ENCODE measurements around the gene L3MBTL2.
"Not testable (repeated sequence)": the region's sequence is repeated elsewhere in the genome, so short reads cannot be mapped to it uniquely, and the experiment has no call there.

The L3MBTL2 gene

DNA sequence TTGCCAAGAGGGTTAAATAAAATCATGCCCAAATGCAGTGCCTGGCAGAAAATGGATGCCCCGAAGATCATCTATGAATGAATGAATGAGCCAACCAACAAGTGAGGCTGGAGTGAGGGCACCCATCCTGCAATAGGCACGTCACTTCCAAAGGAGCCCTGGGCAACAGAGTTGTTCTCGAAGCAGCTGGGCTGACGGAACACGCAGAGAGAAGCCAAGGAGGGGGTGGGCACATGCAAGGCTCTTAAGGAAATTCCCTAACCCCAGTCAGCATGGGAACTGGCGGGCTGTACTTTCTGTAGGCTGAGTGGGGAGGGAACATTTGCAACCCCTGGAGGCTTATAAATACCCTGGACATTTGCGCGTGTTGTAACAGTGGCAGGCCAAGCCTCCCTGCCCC is 47.3 kb downstream of the L3MBTL2 start:
- Histone ChIP-seq H3K4me1 (ENCODE audit: control insufficient read depth in 2 of 2, insufficient read depth in 2 of 2, low read length in 2 of 2) (no peaks in the 10 kb centered on the region), H3K9me3 (ENCODE audit: control insufficient read depth in 2 of 2, low read length in 2 of 2) (no peaks in the 10 kb centered on the region), H3K27ac (ENCODE audit: low read depth in 2 of 2, low read length in 2 of 2) (no peak overlapping the region), H3K9ac (ENCODE audit: low read depth in 1 of 2, low read length in 2 of 2) (no peak overlapping the region), H3K27me3 (ENCODE audit: control insufficient read depth in 2 of 2, insufficient read depth in 2 of 2, low read length in 2 of 2) (no peaks in the 10 kb centered on the region), H3K4me3 (ENCODE audit: low read length in 2 of 2) (no peak overlapping the region), H3K36me3 (ENCODE audit: control insufficient read depth in 2 of 2, insufficient read depth in 2 of 2, low read length in 2 of 2) (peaks cover 73 to 77% of the 10 kb centered on the region in 2 donors)

DNA sequence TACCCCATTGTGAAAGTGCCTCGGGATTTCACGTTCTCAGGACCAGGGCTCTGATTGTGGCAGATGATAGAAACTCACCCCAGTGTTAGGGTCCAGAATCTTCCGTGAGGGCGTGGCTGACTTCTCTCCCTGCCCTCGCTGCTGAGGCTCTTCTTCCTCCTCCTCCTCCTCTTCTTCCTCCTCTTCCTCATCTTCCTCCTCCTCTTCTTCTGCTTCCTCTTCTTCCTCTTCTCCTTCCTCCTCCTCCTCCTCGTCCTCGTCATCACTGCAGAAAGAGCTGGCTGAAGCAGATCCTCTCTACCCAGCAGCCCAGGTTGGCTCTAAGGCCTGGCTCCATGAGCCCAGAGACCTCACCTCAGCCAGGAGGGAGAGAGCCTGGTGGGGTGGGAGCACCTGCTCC is 49.1 kb downstream of the L3MBTL2 start:
- no peaks in the 10 kb centered on the region for H3K4me1 ChIP-seq (ENCODE audit: control insufficient read depth in 2 of 2, insufficient read depth in 2 of 2, low read length in 2 of 2)
- no peaks in the 10 kb centered on the region for H3K27me3 ChIP-seq (ENCODE audit: control insufficient read depth in 2 of 2, insufficient read depth in 2 of 2, low read length in 2 of 2)
- no peak overlapping the region for H3K4me3 ChIP-seq (ENCODE audit: low read length in 2 of 2)
- H3K27ac ChIP-seq (ENCODE audit: low read depth in 2 of 2, low read length in 2 of 2) = no peak overlapping the region
- H3K9me3 ChIP-seq (ENCODE audit: control insufficient read depth in 2 of 2, low read length in 2 of 2) = no peaks in the 10 kb centered on the region
- peaks cover 63 to 79% of the 10 kb centered on the region in 2 donors for H3K36me3 ChIP-seq (ENCODE audit: control insufficient read depth in 2 of 2, insufficient read depth in 2 of 2, low read length in 2 of 2)
- no peak overlapping the region for H3K9ac ChIP-seq (ENCODE audit: low read depth in 1 of 2, low read length in 2 of 2)

DNA sequence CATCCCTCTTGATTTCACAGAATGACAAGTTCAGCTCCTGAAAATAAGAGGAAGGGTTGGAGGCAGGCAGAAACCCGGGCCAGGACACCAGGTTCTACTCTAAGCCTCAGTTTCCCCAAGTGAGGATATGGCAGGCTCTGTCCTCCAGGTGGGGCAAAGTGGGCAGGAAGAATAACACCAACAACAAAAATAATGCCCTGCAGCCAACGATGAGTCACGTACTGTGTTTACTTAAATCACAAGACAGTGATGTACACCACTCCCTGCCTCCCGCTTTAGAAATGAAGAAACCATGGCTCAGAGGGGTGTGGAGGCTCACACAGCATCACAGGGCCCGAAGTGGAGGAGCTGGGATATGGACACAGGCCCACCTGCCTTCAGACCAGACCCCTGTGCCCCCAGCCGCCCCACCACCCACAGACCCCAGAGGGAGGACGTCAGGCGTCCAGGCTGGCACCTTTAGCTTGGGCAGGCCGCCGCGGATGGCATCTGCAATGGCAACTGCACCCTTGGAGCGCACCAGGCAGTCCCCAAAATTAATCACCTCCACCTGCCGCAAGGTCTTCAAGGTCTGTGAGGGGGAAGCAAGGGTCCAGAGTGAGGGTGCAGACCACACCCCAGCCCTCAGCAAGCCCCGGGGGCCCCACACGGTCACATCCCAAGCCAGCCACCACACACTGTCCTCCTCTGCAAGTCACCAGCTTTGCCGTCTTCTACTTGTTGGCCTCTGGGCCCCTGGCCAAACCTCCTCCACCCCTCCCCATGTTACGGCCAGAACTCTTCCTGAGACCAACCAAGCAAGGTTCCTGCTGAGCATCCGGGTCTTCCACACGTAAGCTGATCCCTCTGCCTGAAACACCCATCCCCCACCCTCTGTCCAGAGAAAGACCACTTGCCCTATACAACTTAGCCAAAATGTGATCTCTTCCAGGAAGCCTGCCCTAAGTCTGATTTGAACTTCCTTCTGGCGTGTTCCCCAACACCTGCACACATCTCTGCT is 51.4 kb downstream of the L3MBTL2 start:
- Histone ChIP-seq H3K27ac (ENCODE audit: low read depth in 2 of 2, low read length in 2 of 2) (no peak overlapping the region), H3K9me3 (ENCODE audit: control insufficient read depth in 2 of 2, low read length in 2 of 2) (no peaks in the 10 kb centered on the region), H3K27me3 (ENCODE audit: control insufficient read depth in 2 of 2, insufficient read depth in 2 of 2, low read length in 2 of 2) (no peaks in the 10 kb centered on the region), H3K4me1 (ENCODE audit: control insufficient read depth in 2 of 2, insufficient read depth in 2 of 2, low read length in 2 of 2) (no peaks in the 10 kb centered on the region), H3K36me3 (ENCODE audit: control insufficient read depth in 2 of 2, insufficient read depth in 2 of 2, low read length in 2 of 2) (peaks cover 56 to 70% of the 10 kb centered on the region in 2 donors), H3K4me3 (ENCODE audit: low read length in 2 of 2) (no peak overlapping the region), H3K9ac (ENCODE audit: low read depth in 1 of 2, low read length in 2 of 2) (no peak overlapping the region)

DNA sequence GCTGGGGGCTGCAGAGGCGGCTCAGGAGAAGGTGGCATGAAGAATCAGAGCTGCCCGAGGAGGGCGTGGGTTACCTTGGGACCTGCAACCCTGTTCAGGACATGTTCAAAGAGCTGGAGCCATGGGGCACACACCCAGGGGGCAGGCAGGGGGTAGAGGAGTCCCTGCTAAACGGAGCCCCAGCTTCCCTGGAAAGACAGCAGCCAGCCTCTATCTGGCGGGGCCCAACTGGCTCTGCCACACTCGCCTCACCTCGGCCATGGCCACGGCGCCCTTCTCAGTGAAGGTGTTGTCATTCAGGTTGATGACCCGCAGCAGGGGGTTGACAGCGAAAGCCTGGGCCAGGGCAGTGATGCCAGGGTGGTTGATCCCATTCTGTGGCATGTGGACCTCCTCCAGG is 52.6 kb downstream of the L3MBTL2 start:
- Histone ChIP-seq H3K9me3 (ENCODE audit: control insufficient read depth in 2 of 2, low read length in 2 of 2) (no peaks in the 10 kb centered on the region), H3K4me3 (ENCODE audit: low read length in 2 of 2) (no peak overlapping the region), H3K27me3 (ENCODE audit: control insufficient read depth in 2 of 2, insufficient read depth in 2 of 2, low read length in 2 of 2) (no peaks in the 10 kb centered on the region), H3K27ac (ENCODE audit: low read depth in 2 of 2, low read length in 2 of 2) (no peak overlapping the region), H3K4me1 (ENCODE audit: control insufficient read depth in 2 of 2, insufficient read depth in 2 of 2, low read length in 2 of 2) (no peaks in the 10 kb centered on the region), H3K36me3 (ENCODE audit: control insufficient read depth in 2 of 2, insufficient read depth in 2 of 2, low read length in 2 of 2) (peaks cover 65 to 73% of the 10 kb centered on the region in 2 donors), H3K9ac (ENCODE audit: low read depth in 1 of 2, low read length in 2 of 2) (no peak overlapping the region)

DNA sequence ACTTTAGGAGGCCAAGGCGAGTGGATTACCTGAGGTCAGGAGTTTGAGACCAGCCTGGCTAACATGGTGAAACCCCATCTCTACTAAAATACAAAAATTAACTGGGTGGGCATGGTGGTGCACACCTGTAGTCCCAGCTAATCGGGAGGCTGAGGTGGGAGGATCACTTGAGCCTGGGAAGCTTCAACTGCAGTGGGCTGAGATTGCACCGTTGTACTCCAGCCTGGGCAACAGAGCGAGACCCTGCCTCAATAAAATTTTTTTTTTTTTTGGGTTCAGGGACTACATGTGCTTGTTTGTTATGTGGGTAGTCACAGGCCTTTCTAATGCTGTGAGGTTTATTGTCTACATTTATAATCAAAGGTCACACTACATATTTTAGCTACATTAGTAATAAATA is 54.6 kb downstream of the L3MBTL2 start:
- not testable (repeated sequence) for H3K27ac ChIP-seq (ENCODE audit: low read depth in 2 of 2, low read length in 2 of 2); H3K27me3 ChIP-seq (ENCODE audit: control insufficient read depth in 2 of 2, insufficient read depth in 2 of 2, low read length in 2 of 2); H3K9ac ChIP-seq (ENCODE audit: low read depth in 1 of 2, low read length in 2 of 2); H3K4me3 ChIP-seq (ENCODE audit: low read length in 2 of 2); H3K9me3 ChIP-seq (ENCODE audit: control insufficient read depth in 2 of 2, low read length in 2 of 2); H3K4me1 ChIP-seq (ENCODE audit: control insufficient read depth in 2 of 2, insufficient read depth in 2 of 2, low read length in 2 of 2)
- H3K36me3 ChIP-seq (ENCODE audit: control insufficient read depth in 2 of 2, insufficient read depth in 2 of 2, low read length in 2 of 2) = peaks cover 73 to 78% of the 10 kb centered on the region in 2 donors

DNA sequence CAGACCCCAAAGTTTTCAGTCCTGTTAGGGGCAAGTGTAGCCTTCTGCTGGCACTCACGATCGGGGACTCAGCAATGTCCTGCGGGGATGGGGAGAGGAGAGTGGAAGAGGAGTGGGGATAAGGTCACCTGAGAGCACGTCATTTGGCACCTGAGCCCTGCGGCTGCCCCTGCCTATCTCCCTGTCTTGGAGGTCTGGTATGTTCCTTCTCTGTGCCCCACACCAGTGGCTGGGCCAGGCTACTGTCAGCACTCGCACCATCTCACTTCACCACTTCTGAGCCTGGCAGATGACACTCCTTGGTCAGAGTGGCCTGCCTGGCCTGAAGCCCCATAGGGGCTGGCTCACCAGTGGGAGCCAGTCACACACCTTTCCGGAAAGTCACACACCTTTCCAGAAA is 55.8 kb downstream of the L3MBTL2 start:
- Histone ChIP-seq H3K9me3 (ENCODE audit: control insufficient read depth in 2 of 2, low read length in 2 of 2) (no peaks in the 10 kb centered on the region), H3K27me3 (ENCODE audit: control insufficient read depth in 2 of 2, insufficient read depth in 2 of 2, low read length in 2 of 2) (no peaks in the 10 kb centered on the region), H3K27ac (ENCODE audit: low read depth in 2 of 2, low read length in 2 of 2) (no peak overlapping the region), H3K9ac (ENCODE audit: low read depth in 1 of 2, low read length in 2 of 2) (no peak overlapping the region), H3K4me1 (ENCODE audit: control insufficient read depth in 2 of 2, insufficient read depth in 2 of 2, low read length in 2 of 2) (no peaks in the 10 kb centered on the region), H3K36me3 (ENCODE audit: control insufficient read depth in 2 of 2, insufficient read depth in 2 of 2, low read length in 2 of 2) (peaks cover 71 to 81% of the 10 kb centered on the region in 2 donors), H3K4me3 (ENCODE audit: low read length in 2 of 2) (no peak overlapping the region)

DNA sequence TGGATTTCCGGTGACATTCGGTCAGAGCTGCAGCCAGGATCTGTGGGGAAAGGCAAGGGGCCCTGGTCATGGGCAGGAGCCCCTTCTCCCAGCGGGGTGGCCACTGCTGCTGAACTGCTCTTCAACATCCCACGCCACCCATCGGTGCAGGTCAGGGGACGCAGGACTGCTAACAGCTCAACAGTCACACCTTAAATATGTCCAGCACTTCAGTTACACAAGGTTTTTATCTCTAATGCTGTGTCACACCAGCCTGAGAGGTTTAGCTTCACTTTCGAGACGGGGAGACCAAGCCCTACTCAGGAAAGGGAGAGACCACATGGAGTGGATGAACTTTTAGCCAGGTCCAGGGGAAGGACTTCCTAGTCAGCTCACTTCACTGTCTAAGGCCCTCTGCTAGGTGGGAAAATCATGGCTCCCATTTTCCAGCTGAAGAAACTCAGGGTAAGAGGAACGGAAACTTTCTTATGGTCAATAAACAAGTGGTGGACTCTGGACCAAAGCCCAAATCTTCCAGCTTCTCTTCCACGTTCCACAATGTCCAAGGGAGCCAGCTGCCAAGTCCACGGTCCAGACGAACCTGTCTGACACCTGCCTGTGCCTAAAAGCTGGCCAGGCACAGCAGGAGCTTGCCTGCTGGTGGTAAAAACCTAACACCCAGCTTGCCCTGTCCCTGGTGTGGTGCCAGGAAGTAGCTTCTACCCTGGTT is 56.6 kb downstream of the L3MBTL2 start:
- no peaks in the 10 kb centered on the region for H3K9me3 ChIP-seq (ENCODE audit: control insufficient read depth in 2 of 2, low read length in 2 of 2)
- no peak overlapping the region for H3K27ac ChIP-seq (ENCODE audit: low read depth in 2 of 2, low read length in 2 of 2)
- no peaks in the 10 kb centered on the region for H3K27me3 ChIP-seq (ENCODE audit: control insufficient read depth in 2 of 2, insufficient read depth in 2 of 2, low read length in 2 of 2)
- no peaks in the 10 kb centered on the region for H3K4me1 ChIP-seq (ENCODE audit: control insufficient read depth in 2 of 2, insufficient read depth in 2 of 2, low read length in 2 of 2)
- H3K4me3 ChIP-seq (ENCODE audit: low read length in 2 of 2) = no peak overlapping the region
- no peak overlapping the region for H3K9ac ChIP-seq (ENCODE audit: low read depth in 1 of 2, low read length in 2 of 2)
- peaks cover 63 to 80% of the 10 kb centered on the region in 2 donors for H3K36me3 ChIP-seq (ENCODE audit: control insufficient read depth in 2 of 2, insufficient read depth in 2 of 2, low read length in 2 of 2)

DNA sequence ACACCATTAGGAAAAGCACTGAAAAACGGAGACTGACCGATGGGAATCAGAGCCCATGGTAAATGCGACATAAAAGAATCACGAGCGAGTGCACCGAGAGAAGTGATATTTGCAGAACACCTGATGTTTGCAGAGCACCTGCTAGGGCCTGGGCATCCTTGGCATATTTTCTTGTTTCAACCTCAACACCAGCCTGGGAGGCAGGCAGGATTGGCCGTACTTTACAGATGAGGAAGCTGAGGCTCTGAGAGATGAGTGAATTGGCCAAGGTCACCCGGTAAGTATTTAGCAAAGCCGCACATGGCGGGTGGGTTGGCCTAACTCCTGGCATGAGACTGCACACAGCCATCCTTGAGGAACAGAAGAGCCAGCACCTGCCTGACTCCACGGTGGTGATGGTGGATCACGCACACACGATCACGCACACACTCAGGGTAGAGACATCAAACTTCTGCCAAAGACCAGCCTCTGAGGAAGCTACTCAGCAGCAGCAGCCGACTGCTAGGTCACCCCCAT is 57.2 kb downstream of the L3MBTL2 start:
- peaks cover 59 to 76% of the 10 kb centered on the region in 2 donors for H3K36me3 ChIP-seq (ENCODE audit: control insufficient read depth in 2 of 2, insufficient read depth in 2 of 2, low read length in 2 of 2)
- H3K27me3 ChIP-seq (ENCODE audit: control insufficient read depth in 2 of 2, insufficient read depth in 2 of 2, low read length in 2 of 2) = no peaks in the 10 kb centered on the region
- no peaks in the 10 kb centered on the region for H3K4me1 ChIP-seq (ENCODE audit: control insufficient read depth in 2 of 2, insufficient read depth in 2 of 2, low read length in 2 of 2)
- no peak overlapping the region for H3K9ac ChIP-seq (ENCODE audit: low read depth in 1 of 2, low read length in 2 of 2)
- no peaks in the 10 kb centered on the region for H3K9me3 ChIP-seq (ENCODE audit: control insufficient read depth in 2 of 2, low read length in 2 of 2)
- H3K4me3 ChIP-seq (ENCODE audit: low read length in 2 of 2) = no peak overlapping the region
- H3K27ac ChIP-seq (ENCODE audit: low read depth in 2 of 2, low read length in 2 of 2) = no peak overlapping the region

DNA sequence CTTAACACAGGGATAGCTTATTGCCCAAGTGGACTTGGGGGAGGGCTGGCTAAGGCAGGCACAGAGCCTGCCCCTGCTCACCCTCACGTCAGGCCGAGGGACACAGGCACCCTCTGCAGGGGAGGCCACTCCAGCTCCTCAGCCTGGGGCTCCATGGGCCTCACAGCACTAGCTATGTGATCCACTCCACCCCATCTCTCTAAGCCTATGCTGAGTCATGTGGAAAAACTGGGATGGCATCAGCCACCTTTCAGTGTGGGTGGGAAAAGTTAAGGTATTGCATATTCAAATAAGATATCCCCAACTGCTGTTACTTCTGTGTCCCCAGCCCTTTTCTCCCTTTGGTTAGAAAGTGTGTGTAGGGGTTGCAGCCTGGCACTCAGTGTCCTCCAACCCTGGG is 58.6 kb downstream of the L3MBTL2 start:
- Histone ChIP-seq H3K27me3 (ENCODE audit: control insufficient read depth in 2 of 2, insufficient read depth in 2 of 2, low read length in 2 of 2) (no peaks in the 10 kb centered on the region), H3K9me3 (ENCODE audit: control insufficient read depth in 2 of 2, low read length in 2 of 2) (no peaks in the 10 kb centered on the region), H3K27ac (ENCODE audit: low read depth in 2 of 2, low read length in 2 of 2) (no peak overlapping the region), H3K9ac (ENCODE audit: low read depth in 1 of 2, low read length in 2 of 2) (no peak overlapping the region), H3K4me3 (ENCODE audit: low read length in 2 of 2) (no peak overlapping the region), H3K4me1 (ENCODE audit: control insufficient read depth in 2 of 2, insufficient read depth in 2 of 2, low read length in 2 of 2) (no peaks in the 10 kb centered on the region), H3K36me3 (ENCODE audit: control insufficient read depth in 2 of 2, insufficient read depth in 2 of 2, low read length in 2 of 2) (peaks cover 68 to 76% of the 10 kb centered on the region in 2 donors)

DNA sequence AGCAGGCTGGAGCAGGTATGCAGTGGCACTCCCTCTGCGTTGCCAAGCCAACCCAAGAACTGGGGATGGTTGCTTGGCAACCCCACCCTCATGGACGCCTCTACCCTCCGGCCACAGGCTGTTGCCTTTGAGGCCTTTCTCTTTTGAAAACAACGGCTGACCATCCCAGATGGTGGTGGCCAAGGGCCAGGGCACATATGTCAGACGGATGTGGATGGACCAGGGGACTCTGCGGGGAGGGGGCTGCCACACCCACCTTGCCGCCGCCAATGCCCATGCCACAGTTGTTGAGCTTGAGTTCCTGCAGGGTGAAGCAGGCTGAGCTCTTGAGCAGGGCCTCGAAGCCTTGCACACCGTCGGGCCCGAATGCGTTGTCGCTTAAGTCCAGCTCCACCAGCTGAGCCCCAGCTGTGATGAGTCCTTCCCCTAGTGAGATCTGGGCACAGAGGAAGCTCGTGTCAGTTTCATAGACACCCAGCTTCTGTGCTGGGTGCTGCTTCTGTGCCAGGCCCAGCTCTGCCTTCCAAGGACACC is 59.4 kb downstream of the L3MBTL2 start:
- Histone ChIP-seq H3K27ac (ENCODE audit: low read depth in 2 of 2, low read length in 2 of 2) (no peak overlapping the region), H3K9ac (ENCODE audit: low read depth in 1 of 2, low read length in 2 of 2) (no peak overlapping the region), H3K36me3 (ENCODE audit: control insufficient read depth in 2 of 2, insufficient read depth in 2 of 2, low read length in 2 of 2) (peaks cover 63 to 74% of the 10 kb centered on the region in 2 donors), H3K27me3 (ENCODE audit: control insufficient read depth in 2 of 2, insufficient read depth in 2 of 2, low read length in 2 of 2) (no peaks in the 10 kb centered on the region), H3K4me1 (ENCODE audit: control insufficient read depth in 2 of 2, insufficient read depth in 2 of 2, low read length in 2 of 2) (no peaks in the 10 kb centered on the region), H3K9me3 (ENCODE audit: control insufficient read depth in 2 of 2, low read length in 2 of 2) (no peaks in the 10 kb centered on the region), H3K4me3 (ENCODE audit: low read length in 2 of 2) (no peak overlapping the region)

Data from mucosa of rectum (tissue), 2 donors.